ENCODE data around the gene TBC1D13.

TBC1D13 gene, protein sequence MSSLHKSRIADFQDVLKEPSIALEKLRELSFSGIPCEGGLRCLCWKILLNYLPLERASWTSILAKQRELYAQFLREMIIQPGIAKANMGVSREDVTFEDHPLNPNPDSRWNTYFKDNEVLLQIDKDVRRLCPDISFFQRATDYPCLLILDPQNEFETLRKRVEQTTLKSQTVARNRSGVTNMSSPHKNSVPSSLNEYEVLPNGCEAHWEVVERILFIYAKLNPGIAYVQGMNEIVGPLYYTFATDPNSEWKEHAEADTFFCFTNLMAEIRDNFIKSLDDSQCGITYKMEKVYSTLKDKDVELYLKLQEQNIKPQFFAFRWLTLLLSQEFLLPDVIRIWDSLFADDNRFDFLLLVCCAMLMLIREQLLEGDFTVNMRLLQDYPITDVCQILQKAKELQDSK

DNA sequence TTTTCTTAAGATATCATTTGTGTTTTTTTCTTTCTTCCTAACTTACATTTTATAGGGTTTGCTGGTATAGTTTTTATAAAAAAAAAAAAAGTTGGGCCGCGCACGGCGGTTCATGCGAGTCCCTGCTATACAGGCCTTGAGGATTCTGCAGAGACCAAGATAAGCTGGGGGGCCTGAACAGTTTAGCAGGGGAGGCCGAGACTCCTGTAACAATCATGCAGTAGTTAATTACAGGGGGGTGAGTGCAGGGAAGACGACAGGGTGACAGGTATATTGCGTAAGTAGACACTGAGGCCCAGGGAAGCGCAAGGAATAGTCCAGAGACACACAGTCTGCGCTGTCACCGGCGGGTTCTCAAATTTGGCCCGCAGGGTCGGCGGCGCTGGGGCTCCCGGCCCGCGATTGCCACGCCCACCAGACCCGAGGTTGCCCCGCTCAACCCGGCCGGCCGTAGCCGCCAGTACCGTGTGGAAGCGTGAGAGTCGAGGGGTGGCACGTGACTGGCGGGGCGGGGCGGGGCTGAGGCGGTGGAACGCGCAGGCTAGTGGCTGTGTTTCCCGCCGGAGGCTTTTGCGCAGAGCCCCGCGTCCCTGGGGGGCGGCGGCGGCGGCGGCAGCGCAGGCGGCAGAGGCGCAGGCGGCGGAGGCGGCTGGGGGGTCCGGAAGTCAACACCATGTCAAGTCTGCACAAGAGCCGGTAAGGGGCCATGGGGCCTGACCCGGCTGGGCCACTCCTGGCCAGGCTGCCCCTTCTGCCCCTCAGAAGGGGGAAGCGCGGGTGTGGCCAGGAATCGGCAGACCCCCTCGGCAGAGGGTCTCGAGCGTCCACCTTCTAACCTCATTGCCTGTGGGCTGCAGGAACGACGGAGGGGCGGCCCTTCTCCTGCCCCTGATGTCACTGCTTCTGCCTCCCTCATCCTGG lies at the start of gene TBC1D13:
Gene TBC1D13 (plus strand): TSS at position 573 of the 921 bp plus-strand sequence. CDS start 101 bp downstream, at position 674.
- TF ChIP-seq Cebpa-rat (IDR thresholded peaks at IDR 0.05): peak; percentile 79
- Histone ChIP-seq H3K4me1 (peaks cover 44% of the 10 kb centered on the region), H3K4me3 (peak within 1 kb of the TSS; percentile 95), H4K20me1 (peaks cover 10% of the 10 kb centered on the region; the same call in 1 of the 2 replicates), H3K9ac (peak within 1 kb of the TSS; percentile 90), H3K36me3 (peaks cover 37% of the 10 kb centered on the region), H3K27ac (peak within 1 kb of the TSS; percentile 80), H3K4me2 (peak within 1 kb of the TSS; percentile 96), H3K27me3 (no peaks in the 10 kb centered on the region), H3K9me3 (no peaks in the 10 kb centered on the region)

DNA sequence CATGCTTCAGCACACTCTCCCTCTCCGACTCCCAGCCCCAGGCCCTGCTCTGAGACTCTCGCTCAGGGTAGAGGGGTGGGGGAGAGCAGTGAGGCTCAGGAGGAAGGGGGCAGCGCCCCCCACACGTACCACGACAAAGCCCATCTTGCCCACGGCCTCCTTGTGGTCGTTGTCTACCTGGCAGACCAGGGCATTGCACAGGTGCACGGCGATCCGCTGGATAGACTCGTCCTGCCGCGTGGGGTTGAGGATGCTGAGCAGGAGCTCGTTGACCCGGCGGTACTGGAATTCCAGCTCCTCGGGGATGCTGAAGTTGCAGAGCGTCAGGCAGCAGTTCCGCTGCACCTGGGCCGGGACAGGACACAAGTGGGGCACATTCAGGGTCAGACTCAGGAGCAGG lies 44.7 kb upstream of the TBC1D13 start:
- no peaks in the 10 kb centered on the region for H3K4me1 ChIP-seq
- peaks cover 62% of the 10 kb centered on the region for H3K36me3 ChIP-seq
- no peak for TF ChIP-seq Cebpa-rat (IDR thresholded peaks at IDR 0.05)
- no peaks in the 10 kb centered on the region for H4K20me1 ChIP-seq
- no peak overlapping the region for H3K4me2 ChIP-seq
- H3K27ac ChIP-seq: no peak overlapping the region
- no peak overlapping the region for H3K4me3 ChIP-seq
- H3K9ac ChIP-seq: no peak overlapping the region
- no peaks in the 10 kb centered on the region for H3K27me3 ChIP-seq
- no peaks in the 10 kb centered on the region for H3K9me3 ChIP-seq

- H4K20me1 ChIP-seq: no peaks in the 10 kb centered on the region
- no peak for TF ChIP-seq Cebpa-rat (IDR thresholded peaks at IDR 0.05)
- H3K36me3 ChIP-seq: peaks cover 70% of the 10 kb centered on the region
Measured at GRCh38 chr9:128743421-128743820, 43.6 kb upstream of the TBC1D13 start.

GRCh38 chr9:128747241-128747640 lies 39.8 kb upstream of the TBC1D13 start:
- no peak overlapping the region for H3K4me2 ChIP-seq
- no peaks in the 10 kb centered on the region for H4K20me1 ChIP-seq
- peaks cover 60% of the 10 kb centered on the region for H3K36me3 ChIP-seq
- H3K9ac ChIP-seq: no peak overlapping the region
- no peaks in the 10 kb centered on the region for H3K4me1 ChIP-seq
- H3K27ac ChIP-seq: no peak overlapping the region
- H3K27me3 ChIP-seq: no peaks in the 10 kb centered on the region
- no peaks in the 10 kb centered on the region for H3K9me3 ChIP-seq
- no peak overlapping the region for H3K4me3 ChIP-seq
- no peak for TF ChIP-seq Cebpa-rat (IDR thresholded peaks at IDR 0.05)

More at GRCh38 chr9:128743421-128743820, 43.6 kb upstream of the TBC1D13 start:
- no peaks in the 10 kb centered on the region for H3K4me1 ChIP-seq
- no peaks in the 10 kb centered on the region for H3K9me3 ChIP-seq
- no peaks in the 10 kb centered on the region for H3K27me3 ChIP-seq
- H3K9ac ChIP-seq: no peak overlapping the region
- H3K4me2 ChIP-seq: no peak overlapping the region
- no peak overlapping the region for H3K4me3 ChIP-seq
- no peak overlapping the region for H3K27ac ChIP-seq

GRCh38 chr9:128750926-128751595 lies 36.0 kb upstream of the TBC1D13 start:
- Histone ChIP-seq H3K4me2 (no peak overlapping the region), H3K4me3 (no peak overlapping the region), H3K36me3 (peaks cover 78% of the 10 kb centered on the region), H3K9ac (no peak overlapping the region), H3K27me3 (no peaks in the 10 kb centered on the region), H3K9me3 (no peaks in the 10 kb centered on the region), H3K4me1 (no peaks in the 10 kb centered on the region), H3K27ac (no peak overlapping the region), H4K20me1 (no peaks in the 10 kb centered on the region)
- no peak for TF ChIP-seq Cebpa-rat (IDR thresholded peaks at IDR 0.05)

GRCh38 chr9:128753627-128754026 lies 33.4 kb upstream of the TBC1D13 start:
- no peak overlapping the region for H3K4me3 ChIP-seq
- no peaks in the 10 kb centered on the region for H3K27me3 ChIP-seq
- TF ChIP-seq Cebpa-rat (IDR thresholded peaks at IDR 0.05): no peak
- no peaks in the 10 kb centered on the region; the same call in 1 of the 2 replicates for H4K20me1 ChIP-seq
- no peak overlapping the region for H3K9ac ChIP-seq
- H3K9me3 ChIP-seq: no peaks in the 10 kb centered on the region
- H3K36me3 ChIP-seq: peaks cover 57% of the 10 kb centered on the region
- H3K4me1 ChIP-seq: no peaks in the 10 kb centered on the region
- H3K4me2 ChIP-seq: no peak overlapping the region
- H3K27ac ChIP-seq: no peak overlapping the region

DNA sequence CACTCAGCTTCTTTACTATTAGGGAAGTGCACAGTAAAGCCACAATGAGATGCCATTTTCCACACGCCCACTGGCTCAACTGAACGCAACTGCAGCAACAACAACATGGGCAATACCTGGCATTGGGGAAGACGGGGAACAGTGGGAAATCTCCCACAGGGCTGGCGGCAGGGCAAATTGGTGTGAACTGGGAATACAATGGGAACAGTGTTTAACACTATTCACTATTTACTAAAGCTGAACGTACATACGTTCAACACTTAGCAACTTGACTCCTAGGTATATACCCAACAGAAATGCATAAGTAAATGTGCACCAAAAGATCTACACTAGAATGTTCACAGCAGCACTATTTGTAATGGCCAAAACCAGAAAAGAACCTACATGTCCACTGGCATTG lies 29.5 kb upstream of the TBC1D13 start:
- Histone ChIP-seq H3K9me3 (no peaks in the 10 kb centered on the region), H3K36me3 (peaks cover 30% of the 10 kb centered on the region)
- TF ChIP-seq Cebpa-rat (IDR thresholded peaks at IDR 0.05): no peak

GRCh38 chr9:128762671-128763449 lies 24.2 kb upstream of the TBC1D13 start:
- Histone ChIP-seq H3K4me3 (no peak overlapping the region), H3K27ac (no peak overlapping the region), H4K20me1 (no peaks in the 10 kb centered on the region; the same call in 1 of the 2 replicates), H3K9me3 (no peaks in the 10 kb centered on the region), H3K4me1 (no peaks in the 10 kb centered on the region), H3K27me3 (no peaks in the 10 kb centered on the region), H3K9ac (no peak overlapping the region), H3K36me3 (peaks cover 7% of the 10 kb centered on the region; the same call in 1 of the 2 replicates), H3K4me2 (no peak overlapping the region)
- TF ChIP-seq Cebpa-rat (IDR thresholded peaks at IDR 0.05): no peak

More for the DNA sequence above, 29.5 kb upstream of the TBC1D13 start:
- Histone ChIP-seq H3K4me1 (no peaks in the 10 kb centered on the region), H4K20me1 (no peaks in the 10 kb centered on the region; the same call in 1 of the 2 replicates), H3K27ac (no peak overlapping the region), H3K4me3 (no peak overlapping the region), H3K27me3 (no peaks in the 10 kb centered on the region), H3K9ac (no peak overlapping the region), H3K4me2 (no peak overlapping the region)

GRCh38 chr9:128764361-128764760 lies 22.7 kb upstream of the TBC1D13 start:
- no peak overlapping the region for H3K27ac ChIP-seq
- TF ChIP-seq Cebpa-rat (IDR thresholded peaks at IDR 0.05): no peak

More at GRCh38 chr9:128764361-128764760, 22.7 kb upstream of the TBC1D13 start:
- H3K36me3 ChIP-seq: peaks cover 8% of the 10 kb centered on the region; the same call in 1 of the 2 replicates
- no peaks in the 10 kb centered on the region for H3K27me3 ChIP-seq
- H4K20me1 ChIP-seq: no peaks in the 10 kb centered on the region; the same call in 1 of the 2 replicates
- no peaks in the 10 kb centered on the region for H3K4me1 ChIP-seq
- no peak overlapping the region for H3K4me3 ChIP-seq
- H3K4me2 ChIP-seq: no peak overlapping the region
- no peak overlapping the region for H3K9ac ChIP-seq
- H3K9me3 ChIP-seq: no peaks in the 10 kb centered on the region

Data from BLaER1 (cell line).